ENCODE results near the gene UQCR10.
A peak's percentile ranks its signal among the peaks of the same experiment; 100 is the strongest.

UQCR10 gene

GRCh38 chr22:29765905-29766631 is 1.1 kb upstream of the UQCR10 start:
- no peak for DNase-seq

GRCh38 chr22:29766632-29767170 is 468 bp upstream of the UQCR10 start, which contains the start of gene ZMAT5:
TSS of gene ZMAT5 (minus strand) at chr22:29767007. CDS start at chr22:29748544, 18,463 bp downstream.
- peak; percentile 88 for DNase-seq

- no peak for DNase-seq
Measured at GRCh38 chr22:29768052-29768693, 1.0 kb downstream of the UQCR10 start.

GRCh38 chr22:29769723-29770321 is 2.7 kb downstream of the UQCR10 start:
- peak; percentile 71 for DNase-seq

GRCh38 chr22:29772170-29772641 is 5.0 kb downstream of the UQCR10 start:
- DNase-seq, result no peak

GRCh38 chr22:29773233-29773632 is 6.1 kb downstream of the UQCR10 start:
- no peak for DNase-seq

- DNase-seq, result no peak
Measured at GRCh38 chr22:29780220-29780619, 13.1 kb downstream of the UQCR10 start.

GRCh38 chr22:29780748-29781676 is 13.8 kb downstream of the UQCR10 start:
- DNase-seq, result no peak

GRCh38 chr22:29782061-29782845 is 15.1 kb downstream of the UQCR10 start:
- DNase-seq, result no peak

GRCh38 chr22:29784451-29785361 is 17.5 kb downstream of the UQCR10 start:
- no peak for DNase-seq

GRCh38 chr22:29786031-29786430 is 18.9 kb downstream of the UQCR10 start:
- peak; percentile 48 for DNase-seq

GRCh38 chr22:29787371-29787980 is 20.3 kb downstream of the UQCR10 start:
- no peak for DNase-seq

- no peak for DNase-seq
Measured at GRCh38 chr22:29788339-29789279, 21.4 kb downstream of the UQCR10 start.

GRCh38 chr22:29790061-29790460 is 22.9 kb downstream of the UQCR10 start:
- DNase-seq, result no peak

- no peak for DNase-seq
Measured at GRCh38 chr22:29793396-29793795, 26.2 kb downstream of the UQCR10 start.

- DNase-seq, result no peak
Measured at GRCh38 chr22:29795663-29796062, 28.5 kb downstream of the UQCR10 start.

GRCh38 chr22:29797351-29797750 is 30.2 kb downstream of the UQCR10 start:
- no peak for DNase-seq

GRCh38 chr22:29798318-29798717 is 31.1 kb downstream of the UQCR10 start:
- no peak for DNase-seq

GRCh38 chr22:29798801-29799200 is 31.6 kb downstream of the UQCR10 start:
- no peak for DNase-seq

All from DMS79 (cell line).